ENCODE results near the gene ADAM11.
A peak's percentile ranks its signal among the peaks of the same experiment; 100 is the strongest.
"Not testable (repeated sequence)": the region's sequence is repeated elsewhere in the genome, so short reads cannot be mapped to it uniquely, and the experiment has no call there.

Gene ADAM11

DNA sequence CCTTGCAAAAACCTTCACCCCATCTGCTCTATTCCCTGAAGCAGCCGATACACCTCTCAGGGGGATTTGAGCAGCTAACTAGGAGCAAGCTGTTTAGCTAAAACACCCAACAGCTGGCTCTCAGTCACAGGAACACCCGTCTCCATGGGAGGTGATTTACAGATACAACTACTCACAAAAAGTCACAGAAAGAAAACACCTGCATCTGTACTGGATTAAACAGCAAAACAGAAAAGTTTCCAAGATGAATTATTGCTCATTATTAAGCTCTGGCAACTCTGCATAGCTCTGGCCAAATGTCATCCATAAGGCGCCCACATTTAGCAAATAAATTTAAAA is 49.0 kb downstream of the ADAM11 start:
- no peak overlapping the region for H3K9ac ChIP-seq (ENCODE audit: low read length)
- no peak overlapping the region for H3K4me3 ChIP-seq (ENCODE audit: low read length)
- H3K4me1 ChIP-seq (ENCODE audit: control insufficient read depth, low read depth, low read length): no peaks in the 10 kb centered on the region
- H3K27ac ChIP-seq (ENCODE audit: low read length): no peak overlapping the region
- no peaks in the 10 kb centered on the region for H3K9me3 ChIP-seq (ENCODE audit: control insufficient read depth, low read depth, low read length)
- H3K27me3 ChIP-seq (ENCODE audit: control insufficient read depth, insufficient read depth, low read length): no peaks in the 10 kb centered on the region
- H3K36me3 ChIP-seq (ENCODE audit: control insufficient read depth, low read depth, low read length): peaks cover 34% of the 10 kb centered on the region

DNA sequence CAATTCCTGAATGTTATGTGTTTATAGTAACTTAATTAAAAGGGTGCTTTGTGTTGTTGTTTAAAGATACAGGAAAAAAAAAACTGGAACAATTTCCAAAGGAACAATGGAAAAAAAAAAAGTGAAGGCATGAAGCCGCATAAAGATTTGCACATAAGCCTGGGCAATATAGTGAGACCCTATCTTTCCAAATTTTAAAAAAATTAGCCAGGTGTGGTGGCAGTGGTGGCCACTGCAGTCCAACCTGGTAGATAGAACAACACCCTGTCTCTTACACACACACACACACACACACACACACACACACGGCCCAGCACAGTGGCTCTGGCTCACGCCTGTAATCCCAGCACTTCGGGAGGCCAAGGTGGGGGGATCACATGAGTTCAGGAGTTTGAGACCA is 49.4 kb downstream of the ADAM11 start:
- Histone ChIP-seq H3K27ac (ENCODE audit: low read length) (no peak overlapping the region), H3K4me3 (ENCODE audit: low read length) (no peak overlapping the region), H3K9ac (ENCODE audit: low read length) (no peak overlapping the region), H3K9me3 (ENCODE audit: control insufficient read depth, low read depth, low read length) (no peaks in the 10 kb centered on the region), H3K36me3 (ENCODE audit: control insufficient read depth, low read depth, low read length) (peaks cover 30% of the 10 kb centered on the region), H3K4me1 (ENCODE audit: control insufficient read depth, low read depth, low read length) (no peaks in the 10 kb centered on the region), H3K27me3 (ENCODE audit: control insufficient read depth, insufficient read depth, low read length) (no peaks in the 10 kb centered on the region)

DNA sequence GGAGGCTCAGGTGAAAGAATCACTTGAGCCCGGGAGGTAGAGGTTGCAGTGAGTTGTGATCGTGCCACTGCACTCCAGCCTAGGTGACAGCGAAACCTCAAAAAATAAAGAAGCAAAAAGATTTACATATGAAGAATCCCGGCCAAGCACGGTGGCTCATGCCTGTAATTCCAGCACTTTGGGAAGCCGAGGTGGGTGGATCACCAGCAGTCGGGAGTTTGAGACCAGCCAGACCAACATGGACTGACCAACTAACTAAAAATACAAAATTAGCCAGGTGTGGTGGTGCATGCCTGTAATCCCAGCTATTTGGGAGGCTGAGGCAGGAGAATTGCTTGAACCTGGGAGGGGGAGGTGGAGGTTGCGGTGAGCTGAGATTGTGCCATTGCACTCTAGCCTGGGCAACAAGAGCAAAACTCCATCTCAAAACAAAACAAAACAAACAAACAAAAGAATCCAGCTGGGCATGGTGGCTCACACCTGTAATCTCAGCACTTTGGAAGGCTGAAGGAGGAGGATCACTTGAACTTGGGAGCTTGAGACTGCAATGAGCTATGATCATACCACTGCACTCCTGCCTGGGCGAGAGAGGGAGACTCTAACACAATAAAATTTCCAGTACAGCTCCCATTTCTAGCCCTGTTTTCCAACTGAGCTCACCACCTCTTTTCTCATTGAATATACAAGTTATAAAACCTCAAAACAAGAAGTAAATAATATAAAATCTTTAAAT is 50.0 kb downstream of the ADAM11 start:
- H3K27ac ChIP-seq (ENCODE audit: low read length); H3K9ac ChIP-seq (ENCODE audit: low read length); H3K27me3 ChIP-seq (ENCODE audit: control insufficient read depth, insufficient read depth, low read length); H3K4me3 ChIP-seq (ENCODE audit: low read length); H3K4me1 ChIP-seq (ENCODE audit: control insufficient read depth, low read depth, low read length); H3K9me3 ChIP-seq (ENCODE audit: control insufficient read depth, low read depth, low read length): not testable (repeated sequence)
- peaks cover 24% of the 10 kb centered on the region for H3K36me3 ChIP-seq (ENCODE audit: control insufficient read depth, low read depth, low read length)

DNA sequence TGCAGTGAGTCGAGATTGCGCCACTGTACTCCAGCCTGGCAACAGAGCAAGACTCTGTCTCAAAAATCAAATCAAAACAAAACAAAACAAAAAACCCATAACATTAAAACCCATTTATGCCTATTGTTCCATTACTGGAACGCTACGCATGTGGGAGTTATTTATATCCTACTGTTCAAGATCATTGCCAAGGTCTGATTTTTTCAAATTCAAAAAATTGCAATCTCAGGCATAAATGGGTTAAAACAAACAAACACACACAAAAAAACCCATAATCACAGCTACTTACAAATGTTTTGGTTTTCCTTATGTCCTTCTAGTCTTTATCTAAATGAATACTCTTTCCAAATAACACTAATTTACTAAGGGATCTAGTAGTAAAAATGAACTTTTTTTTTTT is 53.5 kb downstream of the ADAM11 start:
- no peaks in the 10 kb centered on the region for H3K9me3 ChIP-seq (ENCODE audit: control insufficient read depth, low read depth, low read length)
- H3K9ac ChIP-seq (ENCODE audit: low read length): no peak overlapping the region
- H3K4me3 ChIP-seq (ENCODE audit: low read length): no peak overlapping the region
- no peaks in the 10 kb centered on the region for H3K36me3 ChIP-seq (ENCODE audit: control insufficient read depth, low read depth, low read length)
- no peaks in the 10 kb centered on the region for H3K4me1 ChIP-seq (ENCODE audit: control insufficient read depth, low read depth, low read length)
- H3K27me3 ChIP-seq (ENCODE audit: control insufficient read depth, insufficient read depth, low read length): no peaks in the 10 kb centered on the region
- H3K27ac ChIP-seq (ENCODE audit: low read length): no peak overlapping the region

DNA sequence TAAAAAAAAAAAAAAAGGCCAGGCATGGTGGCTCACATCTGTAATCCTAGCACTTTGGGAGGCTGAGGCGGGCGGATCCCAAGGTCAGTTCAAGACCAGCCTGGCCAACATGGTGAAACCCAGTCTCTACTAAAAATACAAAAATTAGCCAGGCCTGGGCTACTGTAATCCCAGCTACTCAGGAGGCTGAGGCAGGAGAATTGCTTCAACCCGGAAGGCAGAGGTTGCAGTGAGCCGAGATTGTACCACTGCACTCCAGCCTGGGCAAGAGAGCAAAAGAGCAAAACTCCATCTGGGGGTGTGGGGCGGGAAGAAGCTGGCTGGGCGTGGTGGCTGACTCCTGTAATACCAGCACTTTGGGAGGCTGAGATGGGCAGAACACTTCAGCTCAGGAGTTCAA is 59.7 kb downstream of the ADAM11 start:
- H3K9ac ChIP-seq (ENCODE audit: low read length); H3K36me3 ChIP-seq (ENCODE audit: control insufficient read depth, low read depth, low read length); H3K27me3 ChIP-seq (ENCODE audit: control insufficient read depth, insufficient read depth, low read length); H3K4me1 ChIP-seq (ENCODE audit: control insufficient read depth, low read depth, low read length); H3K9me3 ChIP-seq (ENCODE audit: control insufficient read depth, low read depth, low read length); H3K27ac ChIP-seq (ENCODE audit: low read length); H3K4me3 ChIP-seq (ENCODE audit: low read length): not testable (repeated sequence)

DNA sequence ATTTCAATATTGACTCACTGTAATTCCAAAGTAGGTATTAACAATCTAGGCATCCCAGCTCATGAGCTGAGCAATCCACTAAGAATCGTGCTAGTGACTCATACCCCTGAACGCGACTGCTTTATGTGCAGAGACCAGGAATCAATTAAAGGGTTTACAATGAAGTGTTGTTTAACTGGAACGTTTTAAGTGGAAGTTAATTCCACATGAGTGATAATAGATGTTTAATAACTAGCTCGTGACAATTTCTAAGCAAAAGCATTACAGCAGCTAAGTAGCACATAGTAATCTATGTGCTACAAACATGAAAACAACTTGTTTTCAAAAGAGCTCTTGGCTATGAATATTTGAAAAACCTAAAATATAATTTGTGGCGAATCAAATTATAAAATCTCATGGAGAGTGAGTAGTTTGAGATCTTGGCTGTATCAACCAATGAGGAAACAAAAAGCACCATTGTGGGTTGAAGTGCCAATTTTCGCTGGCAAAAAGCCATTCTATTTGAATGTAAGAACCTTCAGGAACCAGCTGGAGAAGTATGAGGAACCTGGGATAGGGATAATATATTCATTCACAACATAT is 61.9 kb downstream of the ADAM11 start:
- no peaks in the 10 kb centered on the region for H3K9me3 ChIP-seq (ENCODE audit: control insufficient read depth, low read depth, low read length)
- no peaks in the 10 kb centered on the region for H3K27me3 ChIP-seq (ENCODE audit: control insufficient read depth, insufficient read depth, low read length)
- no peak overlapping the region for H3K27ac ChIP-seq (ENCODE audit: low read length)
- no peak overlapping the region for H3K4me3 ChIP-seq (ENCODE audit: low read length)
- no peaks in the 10 kb centered on the region for H3K36me3 ChIP-seq (ENCODE audit: control insufficient read depth, low read depth, low read length)
- H3K4me1 ChIP-seq (ENCODE audit: control insufficient read depth, low read depth, low read length): no peaks in the 10 kb centered on the region
- no peak overlapping the region for H3K9ac ChIP-seq (ENCODE audit: low read length)

DNA sequence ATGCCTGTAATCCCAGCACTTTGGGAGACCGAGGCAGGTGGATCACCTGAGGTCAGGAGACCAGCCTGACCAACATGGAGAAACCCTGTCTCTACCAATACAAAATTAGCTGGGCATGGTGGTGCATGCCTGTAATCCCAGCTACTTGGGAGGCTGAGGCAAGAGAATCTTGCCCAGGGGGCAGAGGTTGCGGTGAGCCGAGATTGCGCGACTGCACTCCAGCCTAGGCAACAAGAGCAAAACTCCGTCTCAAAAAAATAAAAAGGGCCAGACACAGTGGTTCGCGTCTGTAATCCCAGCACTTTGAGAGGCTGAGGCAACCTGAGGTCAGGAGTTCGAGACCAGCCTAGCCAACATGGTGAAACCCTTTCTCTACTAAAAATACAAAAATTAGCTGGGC is 66.4 kb downstream of the ADAM11 start:
- not testable (repeated sequence) for H3K27me3 ChIP-seq (ENCODE audit: control insufficient read depth, insufficient read depth, low read length); H3K4me3 ChIP-seq (ENCODE audit: low read length); H3K4me1 ChIP-seq (ENCODE audit: control insufficient read depth, low read depth, low read length); H3K9ac ChIP-seq (ENCODE audit: low read length); H3K36me3 ChIP-seq (ENCODE audit: control insufficient read depth, low read depth, low read length); H3K9me3 ChIP-seq (ENCODE audit: control insufficient read depth, low read depth, low read length); H3K27ac ChIP-seq (ENCODE audit: low read length)

DNA sequence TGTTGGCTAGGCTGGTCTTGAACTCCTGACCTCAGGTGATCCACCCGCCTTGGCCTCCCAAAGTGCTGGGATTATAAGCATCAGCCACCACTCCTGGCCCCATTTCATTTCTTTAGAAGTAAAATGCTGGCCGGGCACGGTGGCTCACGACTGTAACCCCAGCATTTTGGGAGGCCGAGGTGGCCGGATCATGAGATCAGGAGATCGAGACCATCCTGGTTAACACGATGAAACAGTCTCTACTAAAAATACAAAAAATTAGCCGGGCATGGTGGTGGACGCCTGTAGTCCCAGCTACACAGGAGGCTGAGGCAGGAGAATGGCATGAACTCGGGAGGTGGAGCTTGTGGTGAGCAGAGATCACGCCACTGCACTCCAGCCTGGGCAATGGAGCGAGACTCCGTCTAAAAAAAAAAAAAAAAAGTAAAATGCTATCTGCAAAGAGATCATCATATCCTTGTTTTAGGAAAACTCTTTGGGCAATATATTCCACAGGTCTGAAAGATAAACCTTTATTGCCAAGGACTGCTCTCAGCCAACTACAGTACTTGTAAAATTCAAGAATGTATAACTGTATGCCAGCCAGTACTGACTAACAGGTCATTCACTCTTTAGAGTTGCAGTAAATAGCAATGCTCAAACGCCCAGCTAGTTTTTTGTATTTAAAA is 67.5 kb downstream of the ADAM11 start:
- H3K27ac ChIP-seq (ENCODE audit: low read length): no peak overlapping the region
- peaks cover 13% of the 10 kb centered on the region for H3K4me1 ChIP-seq (ENCODE audit: control insufficient read depth, low read depth, low read length)
- no peaks in the 10 kb centered on the region for H3K9me3 ChIP-seq (ENCODE audit: control insufficient read depth, low read depth, low read length)

DNA sequence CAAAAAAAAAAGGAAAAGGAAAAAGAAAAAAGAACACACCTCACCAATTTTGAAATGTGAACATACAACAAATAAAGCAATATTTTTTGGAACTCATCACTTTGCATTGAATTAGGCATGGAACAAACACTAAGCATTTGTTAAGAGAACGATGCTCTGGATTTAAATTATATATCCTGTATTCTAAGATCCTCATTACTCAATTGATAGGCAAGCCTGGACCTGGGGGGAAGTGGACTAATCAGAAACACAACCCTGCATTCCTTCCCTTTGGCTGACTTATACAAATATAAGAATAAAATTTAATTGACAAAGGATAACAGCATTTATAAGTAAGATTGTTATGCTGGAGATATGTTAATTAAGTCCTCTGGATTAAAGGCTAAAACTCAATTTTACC is 69.1 kb downstream of the ADAM11 start:
- H3K27me3 ChIP-seq (ENCODE audit: control insufficient read depth, insufficient read depth, low read length): no peaks in the 10 kb centered on the region
- peak overlapping the region; percentile 95 for H3K9ac ChIP-seq (ENCODE audit: low read length)
- peak overlapping the region; percentile 73 for H3K4me3 ChIP-seq (ENCODE audit: low read length)
- no peaks in the 10 kb centered on the region for H3K9me3 ChIP-seq (ENCODE audit: control insufficient read depth, low read depth, low read length)
- no peaks in the 10 kb centered on the region for H3K36me3 ChIP-seq (ENCODE audit: control insufficient read depth, low read depth, low read length)
- H3K27ac ChIP-seq (ENCODE audit: low read length): no peak overlapping the region
- peaks cover 21% of the 10 kb centered on the region for H3K4me1 ChIP-seq (ENCODE audit: control insufficient read depth, low read depth, low read length)

More for the DNA sequence above, 67.5 kb downstream of the ADAM11 start:
- Histone ChIP-seq H3K36me3 (ENCODE audit: control insufficient read depth, low read depth, low read length) (no peaks in the 10 kb centered on the region), H3K9ac (ENCODE audit: low read length) (no peak overlapping the region), H3K27me3 (ENCODE audit: control insufficient read depth, insufficient read depth, low read length) (no peaks in the 10 kb centered on the region), H3K4me3 (ENCODE audit: low read length) (no peak overlapping the region)

DNA sequence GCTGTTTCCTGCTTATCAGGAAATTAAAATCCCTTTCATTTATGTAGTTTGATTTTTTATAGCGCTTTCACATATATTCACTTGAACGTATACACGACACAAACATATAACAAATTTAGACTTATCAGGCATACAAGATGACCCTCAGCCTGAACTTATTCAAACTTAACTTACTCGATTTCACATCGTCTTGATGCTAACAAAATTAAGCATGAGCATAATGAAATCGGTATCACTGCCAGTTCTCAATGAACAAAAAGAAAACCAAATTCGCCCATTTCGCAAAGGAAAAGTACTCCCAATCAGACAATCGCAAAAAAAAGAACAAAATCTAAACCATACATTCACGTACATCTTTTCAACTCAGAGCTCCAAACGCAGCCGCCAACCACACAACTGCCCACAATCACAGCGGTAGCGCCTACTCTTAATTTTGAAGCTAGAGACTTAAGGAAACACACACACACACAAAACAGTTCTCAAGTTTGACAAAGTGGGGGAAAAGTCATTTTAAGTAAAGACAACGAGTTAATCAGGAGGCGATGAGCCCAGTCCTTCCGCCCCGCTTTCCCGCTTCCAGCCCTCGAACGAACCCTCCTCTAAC is 70.2 kb downstream of the ADAM11 start:
- Histone ChIP-seq H3K27ac (ENCODE audit: low read length) (peak overlapping the region; percentile 79), H3K9me3 (ENCODE audit: control insufficient read depth, low read depth, low read length) (no peaks in the 10 kb centered on the region), H3K27me3 (ENCODE audit: control insufficient read depth, insufficient read depth, low read length) (no peaks in the 10 kb centered on the region), H3K36me3 (ENCODE audit: control insufficient read depth, low read depth, low read length) (no peaks in the 10 kb centered on the region), H3K4me3 (ENCODE audit: low read length) (peak overlapping the region; percentile 73), H3K9ac (ENCODE audit: low read length) (peak overlapping the region; percentile 95), H3K4me1 (ENCODE audit: control insufficient read depth, low read depth, low read length) (peaks cover 21% of the 10 kb centered on the region)

DNA sequence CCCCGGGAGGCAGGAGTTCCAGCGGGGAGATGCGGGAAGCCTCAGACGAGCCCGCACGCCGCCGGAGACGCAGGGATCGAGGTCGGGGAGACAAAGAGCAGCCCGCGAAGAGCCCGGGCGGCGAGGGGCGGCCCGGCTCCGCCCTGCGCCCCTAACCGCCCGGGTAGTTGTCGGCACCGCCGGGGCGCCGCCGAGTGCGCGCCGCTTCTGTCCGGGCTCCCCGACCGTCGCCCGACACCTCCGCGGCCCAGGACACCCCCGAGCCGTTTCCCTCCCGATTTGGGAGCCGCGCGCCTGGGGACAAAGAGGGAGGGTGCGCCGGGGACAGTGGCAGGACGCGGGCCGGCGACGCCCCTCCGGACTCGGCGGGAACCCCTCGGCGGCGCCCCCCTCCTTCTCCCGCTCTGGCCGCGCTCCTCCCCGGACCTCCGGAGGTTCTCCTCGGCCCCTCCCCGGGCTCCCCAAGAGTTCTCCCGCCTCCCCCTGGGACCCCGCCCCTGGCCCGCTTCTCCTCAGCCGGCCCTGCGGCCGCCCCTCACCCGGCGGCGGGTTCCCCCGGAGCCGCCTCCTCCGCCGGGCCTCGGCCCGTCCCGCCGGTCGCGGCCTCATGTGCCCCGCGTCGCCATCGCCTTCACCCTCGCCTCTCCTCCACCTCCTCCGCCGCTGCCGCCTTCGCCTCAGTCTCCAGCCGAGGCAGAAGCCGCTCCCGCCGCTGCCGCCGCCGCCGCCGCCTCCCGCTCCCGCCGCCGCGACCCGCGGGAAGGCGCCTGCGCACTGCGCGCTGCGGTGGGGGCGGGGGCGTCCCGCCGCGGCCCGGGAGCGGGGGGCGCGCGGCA is 71.0 kb downstream of the ADAM11 start, which contains the start of gene GJC1:
Gene GJC1 (minus strand): TSS at position 765 of the 836 bp plus-strand sequence. CDS start 24,470 bp downstream, outside the sequence.
- Histone ChIP-seq H3K27ac (ENCODE audit: low read length) (peak within 1 kb of the TSS; percentile 79), H3K4me1 (ENCODE audit: control insufficient read depth, low read depth, low read length) (peaks cover 21% of the 10 kb centered on the region), H3K36me3 (ENCODE audit: control insufficient read depth, low read depth, low read length) (no peaks in the 10 kb centered on the region), H3K27me3 (ENCODE audit: control insufficient read depth, insufficient read depth, low read length) (no peaks in the 10 kb centered on the region), H3K4me3 (ENCODE audit: low read length) (peak within 1 kb of the TSS; percentile 73), H3K9me3 (ENCODE audit: control insufficient read depth, low read depth, low read length) (no peaks in the 10 kb centered on the region), H3K9ac (ENCODE audit: low read length) (peak within 1 kb of the TSS; percentile 95)

Measured in iPS-18a (cell line).